ENCODE data around the gene PYCARD. TPM values are rescaled to one million over a fixed set of nuclear protein-coding genes. Genes with fewer than 3 reads are reported as not detected.

PYCARD gene
- polyA plus RNA-seq, 1 experiment = 21.8 TPM

DNA sequence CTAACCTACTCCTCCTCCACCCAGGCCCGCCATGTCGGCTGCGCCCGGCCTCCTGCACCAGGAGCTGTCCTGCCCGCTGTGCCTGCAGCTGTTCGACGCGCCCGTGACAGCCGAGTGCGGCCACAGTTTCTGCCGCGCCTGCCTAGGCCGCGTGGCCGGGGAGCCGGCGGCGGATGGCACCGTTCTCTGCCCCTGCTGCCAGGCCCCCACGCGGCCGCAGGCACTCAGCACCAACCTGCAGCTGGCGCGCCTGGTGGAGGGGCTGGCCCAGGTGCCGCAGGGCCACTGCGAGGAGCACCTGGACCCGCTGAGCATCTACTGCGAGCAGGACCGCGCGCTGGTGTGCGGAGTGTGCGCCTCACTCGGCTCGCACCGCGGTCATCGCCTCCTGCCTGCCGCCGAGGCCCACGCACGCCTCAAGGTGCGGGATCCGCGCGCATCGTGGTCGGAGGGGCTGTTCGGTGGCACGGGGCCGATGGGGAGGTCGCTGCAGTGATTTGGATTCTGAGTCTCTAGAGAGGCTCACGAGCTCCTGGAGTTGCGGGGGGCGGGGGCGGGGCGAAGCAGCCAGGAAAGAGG, 12.2 kb upstream of the PYCARD start:
- H3K27me3 ChIP-seq (ENCODE audit: control insufficient read depth, insufficient read depth, low read length) = peaks cover 53% of the 10 kb centered on the region
- peak overlapping the region; percentile 59 for H3K4me3 ChIP-seq (ENCODE audit: low read depth, low read length)
- H3K27ac ChIP-seq (ENCODE audit: low read depth, low read length) = no peak overlapping the region
- H3K9me3 ChIP-seq (ENCODE audit: control insufficient read depth, insufficient read depth, low read length) = peaks cover 5% of the 10 kb centered on the region; the same call in 1 of the 2 replicates
- ChIA-PET POLR2A (interaction anchor here (1.9 to 3.1 kb wide), 2 partner anchors 12 to 35 kb away, joined by 6 to 21 read pairs; partner anchors contain the start of genes FUS and PYCARD), CTCF (interaction anchor here (1.4 to 1.6 kb wide), 2 partner anchors 168 to 654 kb away, joined by 4 to 5 read pairs; no protein-coding TSS in a partner anchor)
- no peak for DNase-seq (ENCODE audit: low read depth, low spot score)
- TF ChIP-seq, protein P1, sequence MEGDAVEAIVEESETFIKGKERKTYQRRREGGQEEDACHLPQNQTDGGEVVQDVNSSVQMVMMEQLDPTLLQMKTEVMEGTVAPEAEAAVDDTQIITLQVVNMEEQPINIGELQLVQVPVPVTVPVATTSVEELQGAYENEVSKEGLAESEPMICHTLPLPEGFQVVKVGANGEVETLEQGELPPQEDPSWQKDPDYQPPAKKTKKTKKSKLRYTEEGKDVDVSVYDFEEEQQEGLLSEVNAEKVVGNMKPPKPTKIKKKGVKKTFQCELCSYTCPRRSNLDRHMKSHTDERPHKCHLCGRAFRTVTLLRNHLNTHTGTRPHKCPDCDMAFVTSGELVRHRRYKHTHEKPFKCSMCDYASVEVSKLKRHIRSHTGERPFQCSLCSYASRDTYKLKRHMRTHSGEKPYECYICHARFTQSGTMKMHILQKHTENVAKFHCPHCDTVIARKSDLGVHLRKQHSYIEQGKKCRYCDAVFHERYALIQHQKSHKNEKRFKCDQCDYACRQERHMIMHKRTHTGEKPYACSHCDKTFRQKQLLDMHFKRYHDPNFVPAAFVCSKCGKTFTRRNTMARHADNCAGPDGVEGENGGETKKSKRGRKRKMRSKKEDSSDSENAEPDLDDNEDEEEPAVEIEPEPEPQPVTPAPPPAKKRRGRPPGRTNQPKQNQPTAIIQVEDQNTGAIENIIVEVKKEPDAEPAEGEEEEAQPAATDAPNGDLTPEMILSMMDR (IDR thresholded peaks at IDR 0.05; ENCODE audit: low read depth, low read length) = no peak

DNA sequence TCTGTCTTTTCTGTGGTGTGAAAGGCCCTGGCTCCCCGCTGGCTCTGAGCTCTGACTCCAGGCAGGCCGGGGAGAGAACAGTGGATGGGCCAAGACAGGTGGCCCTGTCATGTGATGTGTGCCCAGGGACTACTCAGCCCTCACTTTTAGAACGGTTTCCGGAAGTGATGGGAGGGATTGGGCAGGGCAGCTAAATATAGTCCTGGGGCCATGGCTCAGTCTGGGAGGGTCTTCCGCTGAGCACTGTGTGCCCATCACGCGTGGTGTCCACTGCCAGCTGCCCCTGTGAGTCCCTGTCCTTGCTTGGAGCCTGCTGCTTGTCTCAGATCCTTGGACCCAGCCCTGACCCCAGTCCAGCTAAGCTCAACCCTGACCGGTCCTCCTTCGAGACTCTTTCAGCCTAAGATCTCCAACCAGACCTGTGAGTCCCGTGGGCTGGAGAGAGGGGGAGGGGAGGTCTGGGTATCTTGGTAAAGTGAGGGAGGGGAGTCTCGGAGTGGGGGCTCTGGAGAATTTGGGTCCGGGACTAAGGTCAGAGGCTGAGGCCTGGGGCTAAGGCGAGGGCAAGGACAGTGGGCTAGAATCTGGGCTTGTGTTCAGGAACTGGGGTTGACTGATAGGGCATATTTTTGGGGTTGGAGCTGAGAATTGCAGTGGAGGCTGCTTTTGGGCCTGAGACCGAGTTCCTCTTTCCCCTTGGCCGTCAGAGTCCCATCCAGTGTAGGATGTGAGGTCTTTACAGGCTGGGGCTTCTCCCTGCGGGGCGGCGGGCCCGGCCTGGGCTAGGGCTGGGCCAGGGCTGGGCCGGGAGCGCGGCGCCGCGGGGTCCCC, 11.5 kb upstream of the PYCARD start, which contains the start of gene TRIM72:
Gene TRIM72 (plus strand): TSS at position 243 of the 831 bp plus-strand sequence. CDS start 620 bp downstream, outside the sequence.
- POLR2A ChIA-PET = interaction anchor here (1.9 kb wide), 1 partner anchor 12 kb away, joined by 6 read pairs; the partner anchor contains the start of gene PYCARD
- no peak within 1 kb of the TSS for H3K27ac ChIP-seq (ENCODE audit: low read depth, low read length)

DNA sequence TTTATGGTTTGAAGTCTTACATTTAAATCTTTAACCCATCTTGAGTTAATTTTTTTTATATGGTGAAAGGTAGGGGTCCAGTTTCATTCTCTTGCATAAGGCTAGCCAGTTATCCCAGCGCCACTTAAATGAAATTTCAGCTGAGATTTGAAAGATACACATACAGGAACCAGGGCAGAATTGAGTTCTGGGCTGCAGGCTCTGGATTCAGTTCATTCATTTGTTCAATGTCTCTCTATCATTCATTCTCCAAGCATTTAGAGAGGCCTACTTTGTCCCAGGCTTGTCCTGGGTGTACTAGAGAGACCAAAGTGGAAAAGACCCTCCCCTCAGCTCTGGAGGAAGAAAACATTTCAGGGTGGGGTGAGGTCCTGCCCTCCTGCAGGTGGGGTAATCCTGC, 10.8 kb upstream of the PYCARD start:
- Histone ChIP-seq H3K27me3 (ENCODE audit: control insufficient read depth, insufficient read depth, low read length) (peaks cover 55% of the 10 kb centered on the region), H3K4me3 (ENCODE audit: low read depth, low read length) (no peak overlapping the region), H3K9me3 (ENCODE audit: control insufficient read depth, insufficient read depth, low read length) (peaks cover 5% of the 10 kb centered on the region; the same call in 1 of the 2 replicates), H3K27ac (ENCODE audit: low read depth, low read length) (no peak overlapping the region)
- TF ChIP-seq, protein P1 (IDR thresholded peaks at IDR 0.05; ENCODE audit: low read depth, low read length) = no peak
- CTCF ChIA-PET = interaction anchor here (1.6 kb wide), 1 partner anchor 655 kb away, joined by 5 read pairs; no protein-coding TSS in a partner anchor
- no peak for DNase-seq (ENCODE audit: low read depth, low spot score)
- POLR2A ChIA-PET = no interaction called here

More for the DNA sequence above, 11.5 kb upstream of the PYCARD start, which contains the start of gene TRIM72:
- CTCF ChIA-PET = interaction anchor here (1.4 to 1.6 kb wide), 2 partner anchors 169 to 654 kb away, joined by 4 to 5 read pairs; no protein-coding TSS in a partner anchor
- no peak for DNase-seq (ENCODE audit: low read depth, low spot score)
- peak within 1 kb of the TSS; percentile 59 for H3K4me3 ChIP-seq (ENCODE audit: low read depth, low read length)
- H3K9me3 ChIP-seq (ENCODE audit: control insufficient read depth, insufficient read depth, low read length) = peaks cover 5% of the 10 kb centered on the region; the same call in 1 of the 2 replicates
- TF ChIP-seq, protein P1 (IDR thresholded peaks at IDR 0.05; ENCODE audit: low read depth, low read length) = no peak
- H3K27me3 ChIP-seq (ENCODE audit: control insufficient read depth, insufficient read depth, low read length) = peaks cover 56% of the 10 kb centered on the region

DNA sequence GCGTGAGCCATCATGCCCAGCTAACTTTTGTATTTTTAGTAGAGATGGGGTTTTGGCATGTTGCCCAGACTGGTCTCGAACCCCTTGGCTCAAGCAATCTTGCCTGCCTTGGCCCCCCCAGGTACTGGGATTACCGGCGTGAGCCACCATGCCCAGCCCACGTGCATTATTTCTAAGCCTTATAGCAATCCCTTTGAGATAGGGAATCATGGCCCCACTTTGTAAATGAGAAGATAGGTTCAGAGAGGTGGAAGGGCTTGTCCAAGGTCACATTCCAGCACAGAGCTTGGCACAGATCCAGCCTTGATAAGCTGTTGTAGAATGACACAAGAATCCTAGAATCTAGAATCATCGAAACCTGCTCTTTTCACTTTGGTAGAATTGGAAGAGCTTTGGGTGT, 4.2 kb upstream of the PYCARD start:
- DNase-seq (ENCODE audit: low read depth, low spot score) = no peak
- Histone ChIP-seq H3K27ac (ENCODE audit: low read depth, low read length) (no peak overlapping the region), H3K9me3 (ENCODE audit: control insufficient read depth, insufficient read depth, low read length) (no peaks in the 10 kb centered on the region), H3K4me3 (ENCODE audit: low read depth, low read length) (no peak overlapping the region), H3K27me3 (ENCODE audit: control insufficient read depth, insufficient read depth, low read length) (peaks cover 30% of the 10 kb centered on the region)
- ChIA-PET CTCF (no interaction called here), POLR2A (no interaction called here)
- TF ChIP-seq, protein P1 (IDR thresholded peaks at IDR 0.05; ENCODE audit: low read depth, low read length) = no peak
